ENCODE measurements around the gene RGS11. TPM values are rescaled to one million over a fixed set of nuclear protein-coding genes. Genes with fewer than 3 reads are reported as not detected.

Gene RGS11
- total RNA-seq, 4 donors from 2014 or later: 20.8 to 59.0 (median 29.7) TPM

- Histone ChIP-seq H3K36me3 (peaks cover 0 to 15% (median 0%) of the 10 kb centered on the region in 3 donors), H3K4me3 (no peak overlapping the region), H3K9me3 (no peaks in the 10 kb centered on the region), H3K27me3 (peaks cover 0 to 16% of the 10 kb centered on the region in 2 donors), H3K27ac (no peak overlapping the region), H3K4me1 (peaks cover 0 to 20% (median 8%) of the 10 kb centered on the region in 4 donors)
- TF ChIP-seq EP300 (IDR thresholded peaks at IDR 0.05): no peak
- TF ChIP-seq CTCF (IDR thresholded peaks at IDR 0.05): no peak
- TF ChIP-seq POLR2A (IDR thresholded peaks at IDR 0.05): no peak
- DNase-seq (ENCODE audit: low spot score in 2 of 2): no peak
- 79 to 92% methylated on average over 16 to 18 of the region's 30 CpGs for WGBS, 2 donors
Observed at GRCh38 chr16:273547-274421, 2.0 kb downstream of the RGS11 start.

- Histone ChIP-seq H3K27me3 (peaks cover 0 to 16% of the 10 kb centered on the region in 2 donors), H3K27ac (no peak overlapping the region), H3K4me1 (peaks cover 0 to 20% (median 8%) of the 10 kb centered on the region in 4 donors), H3K36me3 (peaks cover 0 to 15% (median 0%) of the 10 kb centered on the region in 3 donors), H3K4me3 (no peak overlapping the region), H3K9me3 (no peaks in the 10 kb centered on the region)
- 72 to 82% methylated on average over 24 to 30 of the region's 36 CpGs for WGBS, 2 donors
- no peak for DNase-seq (ENCODE audit: low spot score in 2 of 2)
- no peak for TF ChIP-seq CTCF (IDR thresholded peaks at IDR 0.05)
- no peak for TF ChIP-seq EP300 (IDR thresholded peaks at IDR 0.05)
- no peak for TF ChIP-seq POLR2A (IDR thresholded peaks at IDR 0.05)
Observed at GRCh38 chr16:272633-273546, 2.9 kb downstream of the RGS11 start.

GRCh38 chr16:270381-271255, 5.1 kb downstream of the RGS11 start:
- H3K36me3 ChIP-seq: peaks cover 0 to 17% (median 0%) of the 10 kb centered on the region in 3 donors
- no peak for DNase-seq (ENCODE audit: low spot score in 2 of 2)
- peak overlapping the region in 1 of 4 donors; percentile 22 for H3K27ac ChIP-seq
- peaks cover 0 to 23% (median 8%) of the 10 kb centered on the region in 4 donors for H3K4me1 ChIP-seq
- 85 to 87% methylated on average over 12 to 33 of the region's 34 CpGs for WGBS, 2 donors
- no peak for TF ChIP-seq POLR2A (IDR thresholded peaks at IDR 0.05)
- no peak for TF ChIP-seq CTCF (IDR thresholded peaks at IDR 0.05)
- TF ChIP-seq EP300 (IDR thresholded peaks at IDR 0.05): no peak
- H3K4me3 ChIP-seq: no peak overlapping the region
- H3K27me3 ChIP-seq: peaks cover 0 to 11% of the 10 kb centered on the region in 2 donors
- H3K9me3 ChIP-seq: no peaks in the 10 kb centered on the region

- Histone ChIP-seq H3K36me3 (peaks cover 0 to 30% (median 0%) of the 10 kb centered on the region in 3 donors), H3K27ac (peak overlapping the region in 1 of 4 donors; percentile 60), H3K9me3 (no peaks in the 10 kb centered on the region), H3K4me1 (peaks cover 0 to 16% (median 0%) of the 10 kb centered on the region in 4 donors), H3K27me3 (peaks cover 0 to 1% of the 10 kb centered on the region in 2 donors), H3K4me3 (no peak overlapping the region)
- 74% methylated on average over 17 to 24 of the region's 24 CpGs for WGBS, 2 donors
- TF ChIP-seq CTCF (IDR thresholded peaks at IDR 0.05): no peak
- DNase-seq (ENCODE audit: low spot score in 2 of 2): no peak
Observed at GRCh38 chr16:269061-269796, 6.5 kb downstream of the RGS11 start.
